HG02885 (cell line): Measurements from ENCODE around the gene KRT32.

Experiments used
- ATAC-seq: cut with Tn5 transposase; IDR thresholded peaks from one replicate; pipeline ENCODE4 v1.9.1; 2021; ENCODE audit warnings: mild to moderate bottlenecking; ENCODE audit not compliant: unreplicated experiment, poor library complexity

The KRT32 gene

DNA sequence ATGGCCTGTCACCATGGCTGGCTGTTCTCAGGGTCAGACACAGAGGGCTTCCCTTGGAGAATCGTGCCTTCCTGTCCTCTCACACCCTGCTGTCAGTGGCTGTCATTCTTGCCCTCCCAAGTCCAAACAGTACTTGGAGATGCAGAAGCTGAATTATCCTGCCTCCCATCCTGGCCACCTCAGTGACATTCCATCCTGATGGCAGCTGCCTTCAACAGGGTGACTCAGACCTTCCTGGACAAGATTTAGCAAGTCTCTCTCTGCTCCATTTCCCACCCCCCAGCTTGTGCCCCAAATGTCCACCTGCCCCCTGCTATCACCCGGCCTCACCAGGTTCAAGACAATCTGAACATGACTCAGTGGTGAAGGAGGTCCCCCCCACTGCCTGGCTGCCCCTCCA, 27.3 kb upstream of the KRT32 start:
- no peak for ATAC-seq

DNA sequence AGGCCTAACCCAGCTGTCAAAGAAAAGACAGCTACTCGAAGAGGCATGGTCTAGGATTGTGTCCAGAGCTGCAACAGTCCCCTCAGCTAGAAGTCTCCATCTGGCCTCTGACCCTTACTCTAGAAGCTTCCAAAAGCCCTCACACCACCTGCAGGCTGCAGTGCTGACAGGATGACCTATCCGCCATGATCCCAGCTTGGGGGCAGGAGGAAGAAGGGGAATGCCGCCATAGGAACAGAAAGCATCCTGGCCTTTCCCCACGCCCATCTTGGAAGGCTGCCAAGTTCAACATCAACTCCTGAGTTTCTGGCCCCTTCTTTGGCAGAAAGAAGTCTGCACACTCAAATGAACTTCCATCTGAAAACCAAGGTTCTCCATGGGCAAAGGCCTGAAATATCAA, 25.6 kb upstream of the KRT32 start:
- no peak for ATAC-seq

DNA sequence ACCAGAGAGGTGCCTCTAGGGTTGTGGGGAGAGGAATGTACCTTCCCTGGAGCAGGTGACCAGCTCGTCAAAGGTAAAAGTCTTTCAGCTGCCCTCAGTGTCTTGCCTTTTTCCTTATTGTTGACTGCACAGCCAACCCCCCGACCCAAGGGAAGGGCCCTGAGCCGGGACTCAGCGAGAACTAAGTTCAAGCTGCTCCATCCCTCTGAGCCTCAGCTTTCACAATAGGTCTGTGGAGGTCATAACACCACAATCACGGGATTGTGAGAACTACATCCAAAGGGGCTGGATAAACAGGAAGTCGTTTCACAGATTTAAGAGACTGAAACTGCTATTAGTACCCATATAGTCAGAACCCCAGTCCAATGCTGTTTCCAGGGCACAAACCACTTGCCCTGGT, 25.2 kb upstream of the KRT32 start:
- no peak for ATAC-seq

DNA sequence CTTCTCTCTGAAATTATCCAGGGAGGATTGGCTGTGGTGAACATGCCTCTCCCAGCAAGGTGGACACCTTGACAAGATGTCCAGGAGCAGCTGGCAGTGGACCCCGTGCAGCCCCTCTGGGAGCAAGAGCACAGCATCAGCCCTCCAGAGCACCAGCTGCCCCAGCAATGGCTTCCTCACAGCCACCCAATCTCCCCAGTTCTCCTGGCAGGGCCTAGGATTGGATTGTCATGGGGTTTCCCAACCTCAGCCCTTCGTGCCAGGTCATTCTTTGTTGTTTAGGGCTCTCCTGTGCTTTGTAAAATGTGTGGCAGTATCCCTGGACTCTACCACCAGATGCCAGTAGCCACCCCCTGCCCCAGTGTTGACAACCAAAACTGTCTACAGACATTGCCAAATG, 24.3 kb upstream of the KRT32 start:
- ATAC-seq = no peak

DNA sequence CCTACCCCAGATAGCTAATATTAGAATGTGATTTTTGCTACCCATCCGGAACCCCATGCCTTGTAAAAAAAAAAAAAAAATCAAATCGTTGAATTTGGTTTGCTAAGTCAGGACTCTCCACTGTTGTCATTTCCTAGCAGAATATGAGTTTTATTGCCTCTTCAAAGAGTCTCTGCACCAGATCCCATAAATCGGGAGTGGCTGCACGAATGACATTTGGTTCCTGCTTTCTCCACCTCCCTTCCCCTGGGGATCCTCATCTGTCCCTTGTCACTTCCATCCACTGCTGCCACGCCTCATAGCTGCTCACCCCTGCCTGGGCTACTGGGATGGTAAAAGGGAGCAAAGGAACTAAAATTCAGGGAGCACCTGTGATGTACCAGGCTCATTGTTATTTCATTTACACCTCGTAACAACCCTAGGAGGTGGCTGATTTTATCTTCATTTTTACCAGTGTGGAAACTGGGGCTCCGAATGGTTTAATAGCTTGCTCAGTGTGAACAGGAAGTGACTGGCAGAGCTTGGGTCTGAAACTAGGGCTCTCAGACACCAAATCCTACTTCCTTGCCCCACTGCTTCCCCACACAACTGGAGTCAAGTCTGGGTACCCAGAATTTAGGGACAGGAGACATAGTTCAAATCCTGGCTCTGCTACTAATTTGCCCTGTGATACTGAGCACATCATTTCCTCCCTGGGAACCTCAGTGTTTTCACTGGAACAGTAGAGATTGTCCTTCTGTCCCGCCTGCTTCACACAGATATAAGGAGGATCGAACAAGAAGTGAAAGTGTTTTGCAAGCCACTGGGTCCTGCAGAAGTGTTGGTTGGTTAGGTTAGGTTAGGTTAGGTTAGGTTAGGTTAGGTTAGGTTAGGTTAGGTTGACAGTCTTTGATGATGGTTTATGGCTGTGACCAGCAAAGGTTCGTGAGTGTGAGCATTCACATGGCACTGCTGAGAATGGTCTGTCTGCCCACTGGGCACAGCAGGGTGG, 23.1 kb upstream of the KRT32 start:
- ATAC-seq = no peak

DNA sequence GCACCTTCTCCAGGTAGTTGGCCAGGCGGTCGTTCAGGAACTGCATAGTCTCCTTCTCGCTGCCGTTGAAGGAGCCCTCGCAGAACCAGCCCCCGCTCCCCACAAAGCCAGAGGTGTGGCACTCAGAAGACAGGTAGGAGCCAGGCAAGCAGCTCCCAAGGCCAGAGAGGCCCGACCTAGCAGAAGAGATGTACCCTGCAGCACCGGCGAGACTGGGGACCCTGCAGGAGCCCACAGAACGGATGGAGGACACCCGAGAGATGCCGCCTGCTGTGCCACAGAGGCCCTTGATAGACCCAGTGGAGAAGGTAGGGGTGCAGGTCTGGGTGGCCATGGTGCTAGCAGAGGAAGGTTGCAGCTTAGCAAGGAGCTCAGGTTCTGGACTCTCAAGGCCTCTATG, 22.3 kb upstream of the KRT32 start, which contains the start of gene KRT36:
Gene KRT36 (minus strand): TSS at position 380 of the 400 bp plus-strand sequence. CDS start 46 bp downstream, at position 334.
- ATAC-seq = no peak

DNA sequence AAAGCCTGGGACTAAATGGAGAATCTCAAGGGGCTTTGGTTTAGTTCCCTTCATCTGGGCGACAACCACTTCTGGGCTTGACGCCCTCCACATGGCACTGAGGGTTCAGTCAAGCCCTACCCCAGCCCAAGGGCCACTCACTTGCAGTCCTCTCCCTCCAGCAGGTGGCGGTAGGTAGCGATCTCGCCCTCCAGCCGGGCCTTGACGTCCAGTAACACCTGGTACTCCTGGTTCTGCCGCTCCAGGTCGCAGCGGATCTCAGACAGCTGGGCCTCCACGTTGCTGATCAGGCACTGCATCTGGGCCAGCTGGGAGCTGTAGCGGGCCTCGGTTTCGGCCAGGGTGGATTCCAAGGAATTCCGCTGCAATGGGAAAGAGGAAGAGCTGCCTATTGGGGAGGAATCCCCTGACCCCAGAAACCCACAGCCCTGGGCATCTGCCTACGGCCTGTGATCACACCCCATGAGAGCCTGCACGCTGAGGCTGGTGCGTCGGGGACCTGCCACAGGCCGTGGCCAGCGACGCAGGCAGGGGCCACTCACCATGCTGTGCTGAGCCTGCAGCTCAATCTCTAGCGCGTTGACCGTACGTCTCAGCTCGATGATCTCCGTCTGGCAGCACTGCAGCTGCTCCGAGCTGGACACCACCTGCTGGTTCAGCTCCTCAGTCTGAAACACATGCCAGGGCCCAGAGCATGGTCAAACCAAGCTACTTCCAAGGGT, 19.8 kb upstream of the KRT32 start:
- no peak for ATAC-seq

DNA sequence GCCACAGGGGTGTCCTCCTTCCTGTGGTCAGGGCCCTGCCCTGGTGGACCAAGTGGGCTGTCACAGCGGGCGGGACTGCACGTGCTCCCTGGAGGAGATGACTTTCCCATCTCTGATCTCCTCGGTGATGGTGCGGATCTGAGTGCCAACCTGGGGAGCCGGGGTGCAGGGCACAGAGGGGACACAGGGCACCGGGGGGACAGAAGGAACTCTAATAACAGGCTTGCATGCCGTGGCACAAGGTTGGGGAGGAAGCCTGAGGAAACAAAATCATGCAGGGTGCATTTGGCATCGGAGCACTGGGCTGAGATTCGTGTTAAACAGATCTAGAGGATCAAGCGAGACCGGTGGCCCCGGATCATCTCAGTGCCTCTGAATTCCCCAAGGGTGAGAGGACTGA, 19.1 kb upstream of the KRT32 start:
- no peak for ATAC-seq

DNA sequence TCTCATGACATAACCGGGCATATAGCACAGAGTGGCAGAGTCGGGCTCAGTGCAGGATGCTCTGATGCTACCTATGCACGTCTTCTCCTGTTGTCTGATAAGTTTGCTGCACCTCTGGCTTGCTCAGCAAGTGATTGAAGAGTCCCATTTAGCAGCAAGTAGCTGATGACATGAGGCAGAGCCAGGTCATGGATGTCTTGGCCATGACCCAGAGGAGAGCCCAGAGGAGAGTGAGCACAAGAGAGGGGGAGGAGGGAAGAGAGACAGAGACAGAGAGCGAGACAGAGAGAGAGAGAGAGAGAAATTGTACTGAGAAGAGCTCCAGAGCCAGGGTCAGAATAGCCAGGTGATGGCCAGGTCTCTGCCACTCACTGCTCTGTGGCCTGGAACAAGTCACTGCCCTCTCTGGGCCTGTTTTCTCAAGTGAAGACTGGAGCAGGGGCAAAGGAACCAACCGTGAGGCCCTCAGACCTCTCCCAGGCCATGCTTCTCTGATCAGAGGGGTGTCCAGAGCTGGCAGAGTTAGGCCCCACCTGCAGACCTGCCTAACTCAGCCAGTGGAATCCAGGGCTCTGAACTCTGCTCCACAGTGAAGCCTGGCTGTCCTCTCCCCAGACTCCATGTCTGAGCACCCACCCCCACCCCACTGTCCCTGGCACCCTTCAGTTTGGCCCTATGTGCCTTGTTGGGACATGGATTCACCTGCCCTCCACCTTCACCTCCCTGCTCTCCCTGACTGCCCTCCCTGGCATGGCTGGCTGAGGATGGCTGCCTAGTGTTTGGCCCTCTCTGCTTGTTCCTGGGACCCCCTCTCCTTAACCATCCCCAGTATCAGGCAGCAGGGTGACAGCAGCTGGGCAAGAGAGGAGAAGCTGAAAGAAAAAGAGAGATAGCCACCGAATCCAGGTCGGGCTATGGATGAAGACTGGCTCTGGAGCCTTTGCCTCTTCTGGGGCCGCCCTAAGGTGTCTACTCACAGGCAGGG, 18.0 kb upstream of the KRT32 start:
- ATAC-seq = no peak

DNA sequence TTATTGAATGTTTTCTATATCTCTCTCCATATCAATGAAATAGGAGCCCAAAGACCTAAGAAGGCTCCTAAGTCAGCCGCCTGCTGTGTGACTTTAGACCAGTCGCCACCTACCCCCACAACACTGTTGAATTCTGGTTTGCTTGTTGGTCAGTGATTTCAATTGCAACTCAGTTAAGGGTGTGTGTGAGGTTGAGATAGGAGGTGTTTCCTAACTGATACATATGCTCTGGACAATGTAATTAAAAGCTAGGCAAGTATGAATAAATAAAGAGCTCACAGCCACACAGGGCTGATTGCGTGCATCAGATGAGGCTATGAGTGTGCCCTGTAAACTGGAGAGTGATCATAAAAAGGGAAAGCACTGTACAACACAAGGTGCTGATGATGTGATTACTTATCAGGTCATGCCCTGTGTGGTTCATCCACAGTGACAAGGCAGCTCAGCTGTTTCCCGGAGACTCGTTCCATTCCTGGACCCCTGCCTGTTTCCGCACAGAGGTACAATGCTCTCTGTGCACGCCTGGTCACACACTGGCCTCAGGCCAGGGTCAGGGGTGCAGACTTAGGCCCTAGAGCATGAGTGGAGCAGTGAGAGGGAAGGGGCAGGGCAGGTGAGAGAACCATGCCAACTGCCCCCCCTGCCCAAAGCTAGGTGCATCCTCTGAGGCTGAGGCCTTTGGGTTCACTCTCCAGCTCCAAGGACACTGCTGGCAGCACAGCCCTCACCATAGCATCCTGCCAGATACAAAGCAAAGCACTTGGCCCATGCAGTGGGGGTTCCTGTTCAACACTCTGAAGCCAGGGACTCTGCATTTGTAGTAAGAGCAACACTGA, 17.0 kb upstream of the KRT32 start:
- no peak for ATAC-seq

DNA sequence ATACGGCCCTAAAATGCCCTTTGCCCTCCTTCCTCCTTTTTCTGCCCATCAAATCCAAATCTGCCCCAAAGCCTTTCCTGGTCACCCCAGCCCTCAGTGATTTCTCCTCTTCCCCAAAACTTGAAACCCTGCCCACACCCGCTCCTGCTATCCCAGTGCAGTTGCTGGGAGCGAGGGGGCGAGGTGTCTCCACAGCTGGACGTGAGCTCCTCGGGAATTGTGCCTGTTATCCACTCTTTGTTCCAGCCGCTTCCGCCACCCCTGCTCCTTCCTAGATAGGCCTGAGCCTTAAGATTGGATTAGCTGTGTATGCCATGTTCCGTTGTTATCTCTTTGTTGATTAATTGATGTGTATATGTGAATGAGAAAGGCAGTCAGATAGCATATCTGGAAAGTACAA, 16.3 kb upstream of the KRT32 start:
- ATAC-seq = no peak

DNA sequence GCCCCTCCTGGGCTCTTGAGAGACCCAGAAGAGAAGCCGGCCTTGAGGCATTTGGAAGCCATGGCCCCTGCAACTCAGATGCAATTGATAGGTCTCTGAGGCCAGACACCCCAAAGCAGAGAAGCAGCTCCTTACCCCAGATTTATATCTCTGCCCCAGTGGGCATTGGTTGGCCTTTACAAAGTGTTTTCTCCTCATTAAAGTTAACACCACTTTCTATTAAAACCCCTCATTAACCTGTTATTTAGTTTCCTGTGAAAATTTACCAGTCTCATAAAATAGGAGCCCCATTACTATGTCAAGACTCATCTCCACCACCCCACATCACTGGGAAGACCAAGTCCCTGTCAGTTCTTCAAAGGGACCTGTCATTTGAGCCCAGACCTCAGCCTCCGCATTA, 13.8 kb upstream of the KRT32 start, which contains the start of gene KRT35:
Gene KRT35 (minus strand): TSS at position 116 of the 400 bp plus-strand sequence. CDS start 54 bp downstream, at position 62.
- no peak for ATAC-seq

DNA sequence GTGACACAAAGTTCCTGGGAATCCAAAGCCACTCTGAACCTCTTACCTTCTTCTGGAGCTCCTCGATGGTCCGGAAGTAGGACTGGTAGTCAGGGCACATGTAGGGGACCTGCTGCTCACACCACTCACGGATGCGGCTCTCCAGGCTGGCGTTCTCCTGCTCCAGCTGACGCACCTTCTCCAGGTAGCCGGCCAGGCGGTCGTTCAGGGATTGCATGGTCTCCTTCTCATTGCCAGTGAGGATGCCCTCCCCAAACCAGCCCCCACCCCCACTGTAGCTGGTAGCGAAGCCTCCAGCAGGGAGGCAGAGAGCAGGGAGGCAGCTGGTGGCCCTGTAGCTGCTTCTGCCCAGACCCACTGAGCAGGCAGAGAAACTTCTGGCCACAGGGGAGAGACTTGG, 13.4 kb upstream of the KRT32 start:
- no peak for ATAC-seq

DNA sequence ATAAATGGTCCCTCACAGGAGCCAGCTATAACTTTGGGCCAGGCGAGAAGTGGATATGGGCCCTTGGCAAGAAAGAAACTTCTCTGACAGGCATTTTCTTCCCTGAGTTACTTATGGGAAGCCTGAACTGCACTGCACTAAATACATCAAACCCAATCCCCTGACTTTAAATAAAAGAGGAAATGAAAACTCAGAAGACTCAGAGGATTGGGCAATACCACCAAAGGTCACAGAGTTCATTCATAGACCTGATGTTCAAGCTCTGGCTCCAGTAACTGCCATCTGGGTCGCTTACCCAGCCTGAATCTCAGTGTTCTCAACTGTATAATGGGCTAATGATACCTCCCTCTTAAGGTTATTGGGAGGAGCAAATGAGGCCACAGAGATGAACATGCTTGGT, 12.9 kb upstream of the KRT32 start:
- no peak for ATAC-seq

DNA sequence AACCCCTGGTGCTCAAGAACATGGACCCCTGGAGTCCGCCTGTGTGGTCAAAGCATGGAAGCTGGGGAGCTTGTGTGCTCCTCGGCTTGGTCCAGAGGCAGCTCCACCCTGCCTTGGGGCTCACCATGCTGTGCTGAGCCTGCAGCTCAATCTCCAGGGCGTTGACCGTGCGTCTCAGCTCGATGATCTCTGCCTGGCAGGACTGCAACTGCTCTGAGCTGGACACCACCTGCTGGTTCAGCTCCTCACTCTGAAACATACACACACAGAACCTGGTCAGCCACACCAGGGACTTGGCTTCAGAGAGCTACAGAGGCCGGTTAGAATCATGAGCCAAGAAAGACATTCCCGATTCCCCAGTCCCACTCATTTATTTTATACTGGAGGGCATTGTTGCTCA, 11.1 kb upstream of the KRT32 start:
- no peak for ATAC-seq

DNA sequence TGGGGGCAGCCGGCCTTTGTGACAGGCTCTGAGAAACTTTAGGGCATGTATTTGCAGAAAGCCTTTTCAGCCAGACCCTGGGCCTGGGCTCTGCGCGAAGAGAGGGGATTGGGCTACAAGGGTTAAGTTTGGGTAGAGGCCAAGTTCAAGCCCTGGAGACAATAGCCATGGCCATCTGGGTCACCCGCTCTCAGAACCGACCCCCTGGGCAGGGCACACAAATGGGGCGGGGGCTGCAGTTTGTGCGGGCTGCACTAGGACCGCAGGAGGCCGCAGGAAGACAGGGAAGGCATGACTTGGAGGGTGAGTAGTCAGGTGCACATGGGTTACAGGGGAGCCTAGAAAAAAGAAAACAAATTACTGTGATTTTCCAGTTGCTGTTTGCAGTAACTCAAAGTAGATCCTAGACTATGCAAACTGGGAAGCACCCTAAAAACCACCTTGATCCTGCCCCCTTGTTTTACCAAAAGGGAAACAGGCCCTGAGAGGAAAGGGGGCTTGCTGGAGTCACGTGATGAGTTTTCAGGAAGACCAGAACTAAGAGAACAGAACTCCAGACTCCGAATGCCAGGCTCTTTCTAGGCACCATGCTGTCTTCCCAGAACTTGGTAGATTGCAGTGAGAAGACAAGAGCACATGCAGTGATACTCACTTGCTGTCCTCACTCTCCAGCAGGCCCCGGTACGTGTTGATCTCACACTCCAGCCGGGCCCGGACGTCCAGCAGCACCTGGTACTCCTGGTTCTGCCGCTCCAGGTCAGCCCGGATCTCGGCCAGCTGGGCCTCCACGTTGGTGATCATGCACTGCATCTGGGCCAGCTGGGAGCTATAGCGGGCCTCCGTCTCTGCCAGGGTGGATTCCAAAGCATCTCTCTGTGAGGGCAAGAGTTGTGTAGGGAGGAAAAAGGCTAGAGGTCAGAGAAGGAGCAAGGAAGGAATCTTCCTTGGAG, 10.0 kb upstream of the KRT32 start:
- ATAC-seq = no peak

DNA sequence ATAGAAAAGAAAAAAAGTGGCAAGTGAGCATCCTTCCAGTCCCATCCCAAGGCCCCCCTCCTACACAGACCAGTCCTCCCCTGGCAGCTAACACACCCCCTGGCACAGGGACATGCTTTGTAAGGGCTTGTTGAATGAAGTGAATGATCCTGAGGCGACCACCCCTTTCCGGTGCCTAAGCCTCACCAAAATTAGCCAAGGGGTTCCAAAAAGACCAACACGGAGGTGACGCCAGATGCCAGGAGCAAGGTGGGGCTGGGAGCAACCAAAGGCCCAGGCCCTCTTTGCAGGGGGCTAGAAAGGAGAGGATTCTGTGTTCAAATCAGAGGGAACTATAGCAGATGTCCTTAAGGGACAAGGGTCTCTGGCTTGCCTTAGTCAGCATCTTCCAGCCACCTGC, 8.2 kb upstream of the KRT32 start:
- ATAC-seq = no peak

DNA sequence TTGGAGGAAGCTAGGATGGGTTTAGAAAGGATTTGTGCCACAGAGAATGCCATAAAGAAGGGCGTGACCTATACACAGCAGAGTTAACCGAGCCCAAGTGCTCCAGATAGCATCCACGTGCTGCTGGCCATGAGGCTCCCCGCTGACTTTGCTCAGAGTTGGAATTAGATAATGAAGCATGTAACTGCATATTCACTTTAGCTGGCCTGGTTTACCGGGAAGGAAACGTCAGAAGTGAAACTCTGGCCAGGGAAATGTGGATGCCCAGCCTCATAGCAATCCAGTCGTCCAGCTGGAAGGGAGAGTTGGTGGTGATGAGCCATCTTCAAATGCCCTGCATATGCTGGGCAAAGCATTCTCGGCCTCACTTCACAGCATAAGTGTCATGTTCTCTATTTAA, 7.7 kb upstream of the KRT32 start:
- ATAC-seq = no peak
